ENCODE measurements around the gene PSMD13. TPM values are rescaled to one million over a fixed set of nuclear protein-coding genes. Genes with fewer than 3 reads are reported as not detected.

Gene PSMD13
- total and polyA plus RNA-seq, 2 donors (not counting 1 experiment from before 2014, with no cell fraction given): 98.0 to 104 TPM

DNA sequence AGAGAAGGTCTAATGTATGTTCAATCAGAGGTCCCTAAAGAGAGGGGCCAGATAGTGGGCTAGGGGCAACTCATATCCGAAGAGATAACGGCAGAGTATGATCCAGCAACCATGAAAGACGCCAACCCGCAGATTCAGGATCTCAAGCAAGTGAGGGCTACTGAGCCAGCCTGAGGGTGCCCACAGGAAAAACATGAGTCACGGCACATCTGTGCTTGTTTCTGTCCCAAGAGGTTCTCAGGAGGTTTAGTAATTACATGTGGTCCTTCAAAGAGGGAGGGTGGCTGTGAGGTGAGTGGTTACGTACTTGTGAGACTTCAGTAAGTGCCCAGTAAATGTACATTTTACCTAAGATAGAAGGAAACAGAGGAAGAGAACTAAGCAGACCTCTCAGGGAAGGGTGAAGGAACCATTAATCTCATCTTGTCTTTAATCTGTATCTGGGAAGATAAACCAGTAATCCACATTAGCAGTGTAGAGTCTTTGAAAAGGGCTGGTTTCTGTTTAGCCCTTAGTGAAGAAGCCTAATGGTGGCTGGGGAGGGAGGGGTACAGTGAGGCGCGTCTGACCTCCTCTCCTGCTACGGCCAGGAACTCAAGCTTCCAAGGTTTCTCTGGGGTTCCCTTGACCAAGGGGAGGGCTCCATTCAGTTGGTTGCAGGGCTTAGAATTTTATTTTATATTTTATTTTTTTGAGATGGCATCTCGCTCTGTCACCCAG is 10.9 kb upstream of the PSMD13 start:
- Mint-ChIP-seq H3K9me3 (ENCODE audit: insufficient read depth) (no peaks in the 10 kb centered on the region), H3K4me1 (peaks cover 6% of the 10 kb centered on the region), H3K4me3 (no peak overlapping the region), H3K27ac (peak overlapping the region; percentile 27), H3K27me3 (no peaks in the 10 kb centered on the region)
- DNase-seq: no peak
- no peak overlapping the region for H3K27ac ChIP-seq (ENCODE audit: low read length in 2 of 2)
- no peaks in the 10 kb centered on the region for H3K9me3 ChIP-seq (ENCODE audit: control extremely low read depth in 1 of 3, control insufficient read depth in 2 of 3, insufficient read depth in 1 of 3, low read length in 2 of 3)
- TF ChIP-seq, protein P1, sequence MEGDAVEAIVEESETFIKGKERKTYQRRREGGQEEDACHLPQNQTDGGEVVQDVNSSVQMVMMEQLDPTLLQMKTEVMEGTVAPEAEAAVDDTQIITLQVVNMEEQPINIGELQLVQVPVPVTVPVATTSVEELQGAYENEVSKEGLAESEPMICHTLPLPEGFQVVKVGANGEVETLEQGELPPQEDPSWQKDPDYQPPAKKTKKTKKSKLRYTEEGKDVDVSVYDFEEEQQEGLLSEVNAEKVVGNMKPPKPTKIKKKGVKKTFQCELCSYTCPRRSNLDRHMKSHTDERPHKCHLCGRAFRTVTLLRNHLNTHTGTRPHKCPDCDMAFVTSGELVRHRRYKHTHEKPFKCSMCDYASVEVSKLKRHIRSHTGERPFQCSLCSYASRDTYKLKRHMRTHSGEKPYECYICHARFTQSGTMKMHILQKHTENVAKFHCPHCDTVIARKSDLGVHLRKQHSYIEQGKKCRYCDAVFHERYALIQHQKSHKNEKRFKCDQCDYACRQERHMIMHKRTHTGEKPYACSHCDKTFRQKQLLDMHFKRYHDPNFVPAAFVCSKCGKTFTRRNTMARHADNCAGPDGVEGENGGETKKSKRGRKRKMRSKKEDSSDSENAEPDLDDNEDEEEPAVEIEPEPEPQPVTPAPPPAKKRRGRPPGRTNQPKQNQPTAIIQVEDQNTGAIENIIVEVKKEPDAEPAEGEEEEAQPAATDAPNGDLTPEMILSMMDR (IDR thresholded peaks at IDR 0.05): no peak
- TF ChIP-seq EZH2 (IDR thresholded peaks at IDR 0.05; ENCODE audit: borderline replicate concordance, insufficient read depth, low read depth, low read length, poor library complexity, severe bottlenecking): no peak
- intact Hi-C loops (cut with micrococcal nuclease): no loop called here
- no peak overlapping the region for H3K9ac ChIP-seq (ENCODE audit: low read length)
- H3K4me3 ChIP-seq (ENCODE audit: control extremely low read depth in 1 of 5, extremely low read depth in 1 of 5, insufficient read depth in 1 of 5, low read depth in 2 of 5, low read length in 4 of 5): no peak overlapping the region
- WGBS (ENCODE audit: insufficient coverage): 74% methylated on average over 9 of the region's 10 CpGs
- H3K27me3 ChIP-seq (replicated peaks in 1 of 4; ENCODE audit: control extremely low read depth in 1 of 4, control insufficient read depth in 3 of 4, insufficient read depth in 4 of 4, low read length in 3 of 4): no peaks in the 10 kb centered on the region
- H3K4me2 ChIP-seq (replicated peaks; ENCODE audit: low read depth, low read length, poor library complexity, severe bottlenecking): no peak overlapping the region
- ChIA-PET CTCF (no interaction called here), POLR2A (no interaction called here)
- H3K4me1 ChIP-seq (ENCODE audit: control insufficient read depth in 2 of 2, insufficient read depth in 2 of 2, low read length in 2 of 2): no peaks in the 10 kb centered on the region
- peak; percentile 43 for ATAC-seq (ENCODE audit: low read depth)
- peaks cover 0 to 19% of the 10 kb centered on the region in 2 experiments for H3K36me3 ChIP-seq (replicated peaks in 1 of 2; ENCODE audit: control extremely low read depth in 1 of 2, control insufficient read depth in 1 of 2, extremely low read depth in 1 of 2, insufficient read depth in 2 of 2, low read length in 1 of 2)
- H2AFZ ChIP-seq (ENCODE audit: insufficient read depth, low read depth, low read length, poor library complexity, severe bottlenecking): no peak overlapping the region
- no peaks in the 10 kb centered on the region for H4K20me1 ChIP-seq (ENCODE audit: control insufficient read depth, insufficient read depth, low read length, poor library complexity, severe bottlenecking)
- H3K79me2 ChIP-seq (ENCODE audit: control insufficient read depth, insufficient read depth, low read length): peaks cover 34% of the 10 kb centered on the region

DNA sequence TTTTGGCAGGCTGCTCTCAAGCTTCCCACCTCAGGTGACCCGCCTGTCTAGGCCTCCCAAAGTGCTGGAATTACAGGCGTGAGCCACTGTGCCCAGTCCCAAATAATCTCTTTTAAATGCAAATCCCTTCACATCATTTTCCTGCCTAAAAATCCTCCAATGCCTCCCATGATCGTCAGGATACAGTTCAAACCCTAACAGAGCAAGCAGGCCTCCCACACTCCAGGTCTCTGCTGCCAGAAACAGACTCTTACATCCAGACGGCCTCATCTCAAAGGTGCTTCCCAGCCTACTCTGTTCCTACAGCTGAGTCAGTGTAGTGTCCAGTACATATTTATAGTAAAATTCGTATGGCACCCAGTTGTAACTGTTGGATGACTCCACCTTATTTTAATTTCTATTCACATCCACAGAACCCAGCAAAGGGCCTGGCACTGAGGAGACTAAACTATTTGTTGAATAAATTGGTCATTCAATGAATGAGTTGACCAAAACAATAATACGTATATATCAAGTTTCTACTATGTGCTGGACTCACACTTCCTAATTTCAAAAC is 8.9 kb upstream of the PSMD13 start:
- no peak overlapping the region for H3K4me3 Mint-ChIP-seq
- Histone ChIP-seq H3K4me3 (ENCODE audit: control extremely low read depth in 1 of 5, extremely low read depth in 1 of 5, insufficient read depth in 1 of 5, low read depth in 2 of 5, low read length in 4 of 5) (no peak overlapping the region), H3K9me3 (ENCODE audit: control extremely low read depth in 1 of 3, control insufficient read depth in 2 of 3, insufficient read depth in 1 of 3, low read length in 2 of 3) (no peaks in the 10 kb centered on the region), H2AFZ (ENCODE audit: insufficient read depth, low read depth, low read length, poor library complexity, severe bottlenecking) (no peak overlapping the region), H3K79me2 (ENCODE audit: control insufficient read depth, insufficient read depth, low read length) (peaks cover 31% of the 10 kb centered on the region), H3K27me3 (replicated peaks in 1 of 4; ENCODE audit: control extremely low read depth in 1 of 4, control insufficient read depth in 3 of 4, insufficient read depth in 4 of 4, low read length in 3 of 4) (no peaks in the 10 kb centered on the region), H4K20me1 (ENCODE audit: control insufficient read depth, insufficient read depth, low read length, poor library complexity, severe bottlenecking) (no peaks in the 10 kb centered on the region), H3K27ac (ENCODE audit: low read length in 2 of 2) (no peak overlapping the region), H3K36me3 (replicated peaks in 1 of 2; ENCODE audit: control extremely low read depth in 1 of 2, control insufficient read depth in 1 of 2, extremely low read depth in 1 of 2, insufficient read depth in 2 of 2, low read length in 1 of 2) (peaks cover 0 to 18% of the 10 kb centered on the region in 2 experiments), H3K4me2 (replicated peaks; ENCODE audit: low read depth, low read length, poor library complexity, severe bottlenecking) (no peak overlapping the region), H3K4me1 (ENCODE audit: control insufficient read depth in 2 of 2, insufficient read depth in 2 of 2, low read length in 2 of 2) (no peaks in the 10 kb centered on the region), H3K9ac (ENCODE audit: low read length) (no peak overlapping the region)
- no peak for TF ChIP-seq EZH2 (IDR thresholded peaks at IDR 0.05; ENCODE audit: borderline replicate concordance, insufficient read depth, low read depth, low read length, poor library complexity, severe bottlenecking)
- TF ChIP-seq, protein P1 (IDR thresholded peaks at IDR 0.05): no peak
- 91% methylated on average over 2 of the region's 6 CpGs for WGBS (ENCODE audit: insufficient coverage)
- no peaks in the 10 kb centered on the region for H3K9me3 Mint-ChIP-seq (ENCODE audit: insufficient read depth)
- H3K4me1 Mint-ChIP-seq: peaks cover 6% of the 10 kb centered on the region
- H3K27ac Mint-ChIP-seq: no peak overlapping the region
- ATAC-seq (ENCODE audit: low read depth) (no peak), DNase-seq (no peak)
- ChIA-PET CTCF (interaction anchor here (2.2 kb wide), 1 partner anchor 23 kb away, joined by 8 read pairs; no protein-coding TSS in a partner anchor), POLR2A (interaction anchor here (0.6 kb wide), 1 partner anchor 311 kb away, joined by 4 read pairs; no protein-coding TSS in a partner anchor)
- no peaks in the 10 kb centered on the region for H3K27me3 Mint-ChIP-seq
- intact Hi-C loops (cut with micrococcal nuclease): no loop called here

All from B cell (primary cell).